ENCODE measurements around the gene CDK15.

Gene CDK15

DNA sequence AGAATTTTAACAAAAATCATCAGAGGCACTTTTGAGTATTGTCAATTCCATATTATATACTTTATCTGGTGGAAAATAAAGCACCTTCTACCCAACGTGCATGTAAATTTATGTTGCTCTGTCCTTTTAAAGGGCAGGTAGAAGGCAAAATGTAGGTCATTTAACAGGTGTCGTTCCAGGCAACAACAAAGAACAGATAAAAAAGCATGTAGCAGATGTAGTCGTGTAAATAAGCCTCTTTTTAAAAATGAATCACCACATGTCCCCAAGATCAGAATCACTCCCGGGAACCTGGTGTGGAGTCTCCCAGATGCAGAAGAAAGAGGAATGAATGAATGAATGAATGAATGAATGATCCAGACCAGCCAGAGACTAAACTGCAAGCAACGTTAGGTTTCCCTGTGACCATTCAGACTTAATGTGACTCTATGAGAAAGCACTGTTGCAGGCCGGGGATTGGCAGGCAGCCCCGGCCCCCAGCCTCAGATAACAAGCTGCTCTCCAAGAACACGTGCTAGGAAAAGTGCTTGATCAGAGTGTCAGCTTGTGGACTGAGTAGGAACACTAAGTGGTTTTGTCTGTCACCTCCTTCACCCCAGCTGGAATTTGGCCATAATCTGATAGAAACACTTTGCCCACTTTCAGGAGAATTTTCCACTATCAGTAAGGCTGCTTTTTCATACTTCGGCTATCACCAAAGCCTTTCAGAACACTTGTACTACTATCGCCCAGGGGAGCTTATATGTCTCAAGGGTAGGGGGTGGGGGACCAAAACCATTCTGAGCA is 100.6 kb downstream of the CDK15 start:
- DNase-seq (ENCODE audit: low read depth in 1 of 2, low spot score in 1 of 2) = no peak

GRCh38 chr2:201907563-201907881 is 101.2 kb downstream of the CDK15 start:
- DNase-seq (ENCODE audit: low read depth in 1 of 2, low spot score in 1 of 2) = no peak

- no peak for DNase-seq (ENCODE audit: low read depth in 1 of 2, low spot score in 1 of 2)
These were observed 102.6 kb downstream of the CDK15 start for GRCh38 chr2:201908901-201909300.

DNA sequence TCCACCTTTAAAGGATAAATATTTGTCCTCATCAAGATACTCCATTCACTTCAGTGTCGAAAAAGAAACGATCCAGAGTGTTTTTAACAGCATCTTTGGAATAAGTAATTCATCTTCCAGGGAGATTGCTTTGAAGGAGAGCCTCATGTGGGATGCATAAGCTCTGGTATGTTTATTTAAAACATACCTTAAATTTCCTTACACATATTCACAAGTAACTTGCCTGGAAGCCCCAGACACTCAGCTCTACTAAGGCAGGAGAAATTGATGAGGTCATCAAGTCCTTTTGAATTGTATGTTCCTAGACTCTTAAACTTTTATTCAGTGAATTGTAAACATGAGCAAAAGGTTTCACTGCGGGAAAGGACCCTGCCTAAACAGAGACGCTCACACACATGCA is 103.0 kb downstream of the CDK15 start:
- DNase-seq (ENCODE audit: low read depth in 1 of 2, low spot score in 1 of 2) = no peak

DNA sequence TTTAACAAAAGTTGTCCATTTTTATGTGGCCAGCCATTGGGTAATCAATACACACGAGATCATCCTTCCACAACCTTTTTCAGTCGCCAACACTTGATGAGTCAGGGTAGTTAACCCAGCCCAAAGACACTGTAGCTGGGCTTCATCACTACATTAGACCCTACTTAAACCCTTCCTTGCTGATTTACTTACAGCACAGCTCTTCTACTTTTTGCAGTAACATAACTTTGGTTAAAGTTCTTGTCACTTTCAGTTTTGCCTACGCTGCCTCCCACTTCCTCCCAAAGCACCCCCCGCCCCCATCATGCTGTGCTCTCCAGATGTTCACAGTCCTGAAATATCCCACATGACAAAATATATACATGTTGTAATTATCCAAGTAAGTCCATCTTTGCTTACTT is 103.6 kb downstream of the CDK15 start:
- DNase-seq (ENCODE audit: low read depth in 1 of 2, low spot score in 1 of 2) = no peak

DNA sequence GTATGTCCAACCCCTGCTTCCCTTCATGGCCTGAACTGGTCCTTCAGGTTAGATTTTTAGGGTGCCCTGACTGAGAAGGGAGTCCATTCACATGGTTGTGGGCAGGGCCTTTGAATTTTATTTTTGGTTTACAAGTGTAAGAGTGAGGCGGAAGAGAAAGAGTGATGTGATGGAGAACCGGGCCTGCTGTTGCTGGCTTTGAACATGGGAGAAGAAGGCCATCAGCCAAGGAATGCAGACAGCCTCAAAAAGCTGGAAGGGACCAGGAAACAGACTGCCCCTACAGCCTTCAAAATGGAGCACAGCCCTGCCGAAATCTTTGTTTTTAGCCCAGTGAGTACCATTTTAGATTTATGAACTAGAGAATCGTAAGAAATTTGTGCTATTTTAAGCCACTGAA is 105.0 kb downstream of the CDK15 start:
- DNase-seq (ENCODE audit: low read depth in 1 of 2, low spot score in 1 of 2) = no peak

DNA sequence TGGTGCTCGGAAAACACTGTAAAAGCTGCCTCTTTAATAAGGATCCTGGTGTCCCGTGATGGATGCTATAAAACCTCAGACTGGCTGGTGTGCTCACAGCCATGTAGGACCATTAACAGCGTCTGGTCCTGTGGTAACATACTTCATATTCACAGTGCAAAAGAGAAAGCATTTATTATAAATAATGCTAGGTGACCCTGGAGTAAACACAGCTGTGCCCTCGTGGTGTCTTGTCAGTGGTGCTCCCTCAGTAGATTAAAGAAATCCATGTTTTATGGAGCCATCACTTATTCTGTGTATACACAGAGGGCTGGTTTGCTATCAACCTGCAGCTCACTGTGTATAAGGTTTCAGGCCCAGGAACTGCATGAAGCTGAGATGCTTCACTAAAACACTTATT is 106.9 kb downstream of the CDK15 start:
- no peak for DNase-seq (ENCODE audit: low read depth in 1 of 2, low spot score in 1 of 2)

GRCh38 chr2:201915446-201915845 is 109.1 kb downstream of the CDK15 start:
- DNase-seq (ENCODE audit: low read depth in 1 of 2, low spot score in 1 of 2) = no peak

GRCh38 chr2:201916565-201916964 is 110.2 kb downstream of the CDK15 start:
- no peak for DNase-seq (ENCODE audit: low read depth in 1 of 2, low spot score in 1 of 2)

GRCh38 chr2:201918616-201919307 is 112.4 kb downstream of the CDK15 start:
- DNase-seq (ENCODE audit: low read depth in 1 of 2, low spot score in 1 of 2) = no peak

GRCh38 chr2:201919308-201919634 is 112.9 kb downstream of the CDK15 start:
- DNase-seq (ENCODE audit: low read depth in 1 of 2, low spot score in 1 of 2) = no peak

GRCh38 chr2:201923436-201924328 is 117.3 kb downstream of the CDK15 start:
- DNase-seq (ENCODE audit: low read depth in 1 of 2, low spot score in 1 of 2) = no peak

DNA sequence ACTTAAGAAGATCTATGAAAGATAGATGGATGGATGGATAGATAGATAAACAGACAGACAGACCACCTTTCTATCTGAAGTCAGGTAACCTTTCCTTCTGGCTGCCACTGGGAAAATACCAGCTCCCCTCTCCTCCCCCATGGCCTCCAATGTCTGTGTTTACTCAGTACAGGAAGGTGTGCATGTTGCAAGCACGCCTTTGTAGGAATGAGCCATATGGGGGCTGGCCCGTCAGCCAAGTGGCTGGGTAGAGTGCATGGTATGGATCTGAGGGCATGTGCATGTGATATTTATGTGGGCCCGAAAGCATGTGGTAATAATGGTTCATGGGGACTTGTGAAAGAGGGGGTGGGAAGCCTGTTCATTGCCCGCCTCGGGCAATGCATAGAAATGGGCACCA is 118.1 kb downstream of the CDK15 start:
- DNase-seq (ENCODE audit: low read depth in 1 of 2, low spot score in 1 of 2) = no peak

GRCh38 chr2:201925056-201925455 is 118.7 kb downstream of the CDK15 start:
- no peak for DNase-seq (ENCODE audit: low read depth in 1 of 2, low spot score in 1 of 2)

DNA sequence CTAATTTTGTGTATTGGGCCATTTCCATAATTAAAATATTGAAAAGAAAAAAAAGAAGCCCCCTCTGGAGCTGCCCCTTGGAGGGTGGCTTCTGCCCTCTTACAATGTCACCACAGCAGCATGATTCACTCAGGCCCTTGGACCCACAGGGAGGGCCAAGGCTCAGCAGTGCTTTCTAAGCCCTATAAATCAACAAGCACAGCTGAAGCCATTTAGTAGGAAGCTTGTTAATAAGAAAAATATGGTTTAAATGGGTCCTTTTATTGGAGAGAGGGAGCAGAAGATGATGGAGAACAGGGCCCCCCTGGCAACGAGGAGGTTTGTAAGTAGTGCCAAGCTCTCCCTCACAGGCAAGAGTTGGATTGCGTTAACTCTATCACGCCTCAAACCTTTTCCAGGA is 119.7 kb downstream of the CDK15 start:
- no peak for DNase-seq (ENCODE audit: low read depth in 1 of 2, low spot score in 1 of 2)

- DNase-seq (ENCODE audit: low read depth in 1 of 2, low spot score in 1 of 2) = no peak
These were observed 122.0 kb downstream of the CDK15 start for GRCh38 chr2:201928363-201928762.

DNA sequence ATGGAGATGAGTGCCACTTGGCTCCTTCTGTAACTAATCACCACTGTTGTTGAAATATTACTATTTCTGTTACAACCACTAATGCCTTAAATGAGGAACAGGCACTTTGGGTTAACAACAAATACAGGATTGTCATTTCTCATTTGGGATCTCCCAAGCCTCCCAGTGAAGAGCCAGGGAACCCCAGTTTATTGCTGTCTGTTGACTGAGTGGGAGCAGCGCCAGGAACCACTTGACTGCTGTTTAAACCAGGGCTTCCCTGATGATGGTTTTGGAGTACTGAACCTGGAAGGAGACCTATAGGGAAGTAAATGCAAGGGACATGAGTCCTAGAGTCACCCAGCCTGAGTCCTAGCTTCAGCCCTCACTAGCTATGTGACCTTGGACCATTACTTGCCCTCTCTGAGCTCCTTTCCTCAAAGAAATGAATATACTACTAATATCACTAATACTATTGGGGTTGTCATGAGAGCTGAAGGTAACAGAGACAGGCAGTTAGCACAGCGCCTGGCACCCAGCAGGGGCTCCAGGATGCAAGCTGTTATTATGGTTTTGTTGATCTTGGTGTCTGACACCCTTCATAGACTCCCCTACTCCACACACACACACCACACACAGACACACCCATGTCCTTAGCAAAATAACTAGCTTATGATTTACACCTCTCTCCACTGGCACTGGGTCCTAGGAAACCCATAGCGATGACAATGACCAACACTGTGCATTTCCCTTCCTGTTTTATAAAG is 123.1 kb downstream of the CDK15 start:
- DNase-seq (ENCODE audit: low read depth in 1 of 2, low spot score in 1 of 2) = no peak

DNA sequence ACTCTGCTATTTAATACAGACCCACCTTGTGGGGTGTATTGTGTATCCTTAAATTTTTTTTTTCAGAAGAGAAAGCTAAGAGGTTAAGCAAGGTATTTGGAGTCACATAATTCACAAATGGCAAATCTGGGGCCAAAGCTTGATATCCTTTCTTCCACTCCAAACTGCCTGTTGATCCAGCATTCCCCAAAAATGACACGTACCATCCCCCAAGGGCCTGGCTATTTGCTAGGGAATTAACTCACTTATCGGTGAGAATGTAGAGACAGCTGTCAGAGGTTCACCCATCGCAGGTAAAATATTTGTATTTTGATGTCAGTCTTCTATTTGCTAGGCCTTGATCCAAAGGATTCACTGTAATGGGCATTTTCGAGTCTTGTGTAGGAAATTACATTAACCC is 123.7 kb downstream of the CDK15 start:
- DNase-seq (ENCODE audit: low read depth in 1 of 2, low spot score in 1 of 2) = no peak

- DNase-seq (ENCODE audit: low read depth in 1 of 2, low spot score in 1 of 2) = no peak
These were observed 124.5 kb downstream of the CDK15 start for GRCh38 chr2:201930831-201931230.

DNA sequence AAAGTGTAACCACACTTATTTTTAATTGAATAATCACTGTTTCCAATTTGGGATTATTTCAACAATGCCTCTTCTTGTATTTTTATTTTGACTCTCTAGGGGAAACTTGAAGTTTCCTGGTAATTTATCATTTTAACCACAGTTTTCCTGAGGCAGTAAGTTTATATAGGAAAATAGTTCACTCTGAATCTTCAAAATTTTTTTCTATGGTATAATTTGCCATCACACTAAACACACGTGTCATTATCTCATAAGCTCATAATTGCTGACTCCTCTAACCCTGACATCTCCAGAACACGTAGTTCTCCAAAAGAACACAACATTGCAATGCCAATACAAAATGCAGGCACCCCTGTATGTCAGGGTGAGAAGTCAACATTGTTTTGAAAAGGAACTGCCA is 125.1 kb downstream of the CDK15 start:
- no peak for DNase-seq (ENCODE audit: low read depth in 1 of 2, low spot score in 1 of 2)

DNA sequence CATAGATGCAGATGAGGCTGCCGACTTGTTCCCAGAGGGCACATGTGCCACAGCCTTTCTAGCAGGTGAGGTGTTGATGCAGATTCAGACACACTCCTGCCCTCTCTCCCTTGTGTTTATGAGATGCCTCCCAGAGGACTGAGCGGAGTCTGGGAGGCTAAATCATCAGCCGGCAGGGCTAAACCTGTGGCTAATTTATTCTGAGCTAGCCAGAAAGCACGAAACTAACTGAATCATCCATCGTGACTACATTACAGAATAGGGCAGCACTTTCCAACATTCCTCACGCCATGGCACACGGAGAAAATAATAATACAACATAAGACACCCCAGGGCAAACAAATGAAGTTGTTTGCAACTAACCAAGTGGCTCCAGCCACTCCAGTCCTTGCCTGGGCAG is 125.6 kb downstream of the CDK15 start:
- no peak for DNase-seq (ENCODE audit: low read depth in 1 of 2, low spot score in 1 of 2)

Measured in activated T-helper 1 cell treated with anti-CD3 and anti-CD28 coated beads, Interleukin-2, amount 50 U/mL, for 16 hours (primary cell).